Hepatocyte (in vitro differentiated cells): ENCODE data around the gene IFNL1. TPM values are rescaled to one million over a fixed set of nuclear protein-coding genes. Genes with fewer than 3 reads are reported as not detected.

ENCODE experiments used
- DNase-seq: peaks from one replicate; pipeline ENCODE4 v3.0.0-alpha.2; 2016; ENCODE audit warnings: low spot score
- H2AFZ ChIP-seq: fragments of 200-600 bp; sonication (generic); 2 replicates; pipeline ENCODE4 v1.6.0; 2016; ENCODE audit warnings: antibody characterized with exemption, mild to moderate bottlenecking
- H3K27ac ChIP-seq: fragments of 200-600 bp; sonication (generic); 2 replicates; pipeline ENCODE4 v1.5.1; 2016; ENCODE audit warnings: mild to moderate bottlenecking
- H3K27me3 ChIP-seq: fragments of 200-600 bp; sonication (generic); 2 replicates; pipeline ENCODE4 v1.6.1; 2016
- H3K36me3 ChIP-seq: fragments of 200-600 bp; sonication (generic); replicated peaks from 2 replicates; pipeline ENCODE4 v1.5.1; 2016; ENCODE audit warnings: low read depth; ENCODE audit not compliant: insufficient read depth
- H3K4me1 ChIP-seq: fragments of 200-600 bp; sonication (generic); 2 replicates; pipeline ENCODE4 v1.5.1; 2016; ENCODE audit warnings: mild to moderate bottlenecking, moderate library complexity; ENCODE audit not compliant: insufficient read depth
- H3K4me2 ChIP-seq: fragments of 200-600 bp; sonication (generic); 2 replicates; pipeline ENCODE4 v1.6.0; 2016
- H3K4me3 ChIP-seq: fragments of 200-600 bp; sonication (generic); 2 replicates; pipeline ENCODE4 v1.5.1; 2016; ENCODE audit warnings: mild to moderate bottlenecking
- H3K79me2 ChIP-seq: fragments of 200-600 bp; sonication (generic); 2 replicates; pipeline ENCODE4 v1.6.0; 2017; ENCODE audit warnings: mild to moderate bottlenecking
- H3K9me2 ChIP-seq: fragments of 200-600 bp; sonication (generic); replicated peaks from 2 replicates; pipeline ENCODE4 v1.6.0; 2017; ENCODE audit warnings: mild to moderate bottlenecking; ENCODE audit not compliant: insufficient read depth
- H3K9me3 ChIP-seq: fragments of 200-600 bp; sonication (generic); 2 replicates; pipeline ENCODE4 v1.5.1; 2016; ENCODE audit warnings: low read depth, mild to moderate bottlenecking
- H4K20me1 ChIP-seq: fragments of 200-600 bp; sonication (generic); 2 replicates; pipeline ENCODE4 v1.6.0; 2016; ENCODE audit warnings: mild to moderate bottlenecking; ENCODE audit not compliant: insufficient read depth, poor library complexity, severe bottlenecking
- EZH2 ChIP-seq: fragments of 200-600 bp; sonication (generic); IDR thresholded peaks from 2 replicates; pipeline ENCODE4 v1.6.1; 2016; ENCODE audit warnings: antibody characterized with exemption, mild to moderate bottlenecking, borderline replicate concordance
- EZH2phosphoT487 ChIP-seq: fragments of 200-600 bp; sonication (generic); IDR thresholded peaks from one replicate; pipeline ENCODE4 v1.6.1; 2018; ENCODE audit warnings: antibody characterized with exemption, mild to moderate bottlenecking, low read depth, moderate library complexity; ENCODE audit not compliant: unreplicated experiment, severe bottlenecking
- WGBS: methylation state at CpG from one replicate; pipeline ENCODE4 v1.1.6; 2016; ENCODE audit warnings: low lambda C conversion rate; ENCODE audit errors: missing lambda C conversion rate; 5-methylcytosine and 5-hydroxymethylcytosine counted together
- polyA plus RNA-seq: library from polyadenylated mRNA; unstranded; fragments of >200 nt; fragmentation: Nextera tagmentation; extraction: Ambion mirVana; gene quantifications from 2 replicates; pipeline ENCODE4 v1.2.1, GENCODE V29; 2016
- total RNA-seq: library from RNA; depleted of rRNA; stranded (reverse); fragments of >200 nt; gene quantifications from 2 replicates; pipeline ENCODE4 v1.2.3, GENCODE V29; 2014
- TF ChIP-seq, protein P1 (sequence below): fragments of 200-600 bp; sonication (generic); IDR thresholded peaks from 2 replicates; pipeline ENCODE4 v1.5.1; 2016; ENCODE audit warnings: antibody characterized with exemption, mild to moderate bottlenecking; ENCODE audit not compliant: poor library complexity

Gene IFNL1
- total and polyA plus RNA-seq, 2 experiments from 2014 or later, result not detected

DNA sequence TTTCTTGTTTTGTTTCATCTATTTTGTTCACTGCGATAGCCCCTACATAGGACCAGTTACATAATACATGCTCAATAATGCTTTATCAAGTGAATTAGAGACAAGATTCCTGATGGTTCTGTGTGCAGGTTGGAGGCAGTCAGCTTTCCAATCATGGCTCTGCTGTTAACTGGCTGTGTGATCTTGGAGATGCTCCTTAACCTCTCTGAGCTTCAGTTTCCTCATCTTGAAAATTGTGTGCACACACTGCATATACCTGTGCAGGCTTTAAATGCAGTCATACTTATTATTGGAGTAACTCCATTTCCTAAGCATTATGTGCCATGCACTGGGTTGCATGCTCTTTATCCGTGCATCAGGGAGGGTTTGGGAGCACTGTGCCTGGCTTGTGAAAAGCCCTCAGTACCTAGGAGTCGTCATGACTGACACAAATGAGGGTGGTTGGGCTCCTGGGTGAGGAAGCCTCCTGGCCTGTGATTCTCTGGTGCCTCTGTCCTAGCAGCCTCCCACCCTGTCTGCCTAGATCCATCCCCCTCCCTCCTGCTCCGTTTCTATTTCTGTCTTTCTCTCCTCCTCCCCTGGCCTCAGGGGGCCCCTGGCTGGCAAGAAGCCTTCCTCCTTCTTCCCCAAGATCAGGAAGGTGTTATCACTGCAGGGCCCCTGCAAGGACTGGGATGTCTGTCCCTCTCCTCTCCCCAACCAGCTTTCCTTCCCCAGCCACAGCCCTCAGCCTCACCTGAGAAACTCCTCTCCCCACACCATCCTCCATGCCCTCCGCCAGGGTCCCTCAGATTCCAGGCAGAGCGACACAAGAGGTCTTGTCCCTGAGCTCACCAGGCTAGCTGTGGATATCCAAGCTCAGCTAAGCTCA lies 8.7 kb downstream of the IFNL1 start:
- no peaks in the 10 kb centered on the region for H4K20me1 ChIP-seq
- H2AFZ ChIP-seq, result no peak overlapping the region
- TF ChIP-seq, protein P1, sequence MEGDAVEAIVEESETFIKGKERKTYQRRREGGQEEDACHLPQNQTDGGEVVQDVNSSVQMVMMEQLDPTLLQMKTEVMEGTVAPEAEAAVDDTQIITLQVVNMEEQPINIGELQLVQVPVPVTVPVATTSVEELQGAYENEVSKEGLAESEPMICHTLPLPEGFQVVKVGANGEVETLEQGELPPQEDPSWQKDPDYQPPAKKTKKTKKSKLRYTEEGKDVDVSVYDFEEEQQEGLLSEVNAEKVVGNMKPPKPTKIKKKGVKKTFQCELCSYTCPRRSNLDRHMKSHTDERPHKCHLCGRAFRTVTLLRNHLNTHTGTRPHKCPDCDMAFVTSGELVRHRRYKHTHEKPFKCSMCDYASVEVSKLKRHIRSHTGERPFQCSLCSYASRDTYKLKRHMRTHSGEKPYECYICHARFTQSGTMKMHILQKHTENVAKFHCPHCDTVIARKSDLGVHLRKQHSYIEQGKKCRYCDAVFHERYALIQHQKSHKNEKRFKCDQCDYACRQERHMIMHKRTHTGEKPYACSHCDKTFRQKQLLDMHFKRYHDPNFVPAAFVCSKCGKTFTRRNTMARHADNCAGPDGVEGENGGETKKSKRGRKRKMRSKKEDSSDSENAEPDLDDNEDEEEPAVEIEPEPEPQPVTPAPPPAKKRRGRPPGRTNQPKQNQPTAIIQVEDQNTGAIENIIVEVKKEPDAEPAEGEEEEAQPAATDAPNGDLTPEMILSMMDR, result no peak
- TF ChIP-seq EZH2phosphoT487 (no peak), EZH2 (no peak)
- no peaks in the 10 kb centered on the region for H3K9me3 ChIP-seq
- no peaks in the 10 kb centered on the region for H3K9me2 ChIP-seq
- peak overlapping the region; percentile 54 for H3K4me2 ChIP-seq
- H3K4me3 ChIP-seq, result no peak overlapping the region
- H3K36me3 ChIP-seq, result no peaks in the 10 kb centered on the region
- H3K27ac ChIP-seq, result no peak overlapping the region
- H3K27me3 ChIP-seq, result peaks cover 13% of the 10 kb centered on the region
- peaks cover 44% of the 10 kb centered on the region for H3K4me1 ChIP-seq
- no peaks in the 10 kb centered on the region for H3K79me2 ChIP-seq
- DNase-seq, result peak; percentile 40
- WGBS, result 44% methylated on average over 6 of the region's 6 CpGs

GRCh38 chr19:39306075-39306474 lies 9.9 kb downstream of the IFNL1 start:
- H3K36me3 ChIP-seq, result no peaks in the 10 kb centered on the region
- no peak overlapping the region for H2AFZ ChIP-seq
- H3K4me2 ChIP-seq, result peak overlapping the region; percentile 89
- peak overlapping the region; percentile 80 for H3K27ac ChIP-seq
- H3K79me2 ChIP-seq, result no peaks in the 10 kb centered on the region
- peaks cover 44% of the 10 kb centered on the region for H3K4me1 ChIP-seq
- no peak overlapping the region for H3K4me3 ChIP-seq
- no peak for DNase-seq
- no peaks in the 10 kb centered on the region for H3K9me2 ChIP-seq
- H3K27me3 ChIP-seq, result peaks cover 13% of the 10 kb centered on the region
- H4K20me1 ChIP-seq, result no peaks in the 10 kb centered on the region
- TF ChIP-seq, protein P1, result no peak
- no peak for TF ChIP-seq EZH2
- TF ChIP-seq EZH2phosphoT487, result no peak
- H3K9me3 ChIP-seq, result no peaks in the 10 kb centered on the region

- peak; percentile 89 for DNase-seq
- H2AFZ ChIP-seq, result peak overlapping the region; percentile 62
- H3K4me2 ChIP-seq, result peak overlapping the region; percentile 89
- WGBS, result 5% methylated on average over 17 of the region's 71 CpGs
- no peak for TF ChIP-seq EZH2
- TF ChIP-seq, protein P1, result no peak
- TF ChIP-seq EZH2phosphoT487, result no peak
- no peaks in the 10 kb centered on the region for H3K79me2 ChIP-seq
- H3K9me3 ChIP-seq, result no peaks in the 10 kb centered on the region
- H3K4me1 ChIP-seq, result peaks cover 44% of the 10 kb centered on the region
- H3K36me3 ChIP-seq, result no peaks in the 10 kb centered on the region
- peak overlapping the region; percentile 22 for H3K4me3 ChIP-seq
- H3K27me3 ChIP-seq, result peaks cover 13% of the 10 kb centered on the region
- H3K9me2 ChIP-seq, result no peaks in the 10 kb centered on the region
- no peaks in the 10 kb centered on the region for H4K20me1 ChIP-seq
- peak overlapping the region; percentile 80 for H3K27ac ChIP-seq
These were observed 11.0 kb downstream of the IFNL1 start for GRCh38 chr19:39307046-39307821.
